ENCODE measurements around the gene KLRC2.
"Not testable (repeated sequence)": the region's sequence is repeated elsewhere in the genome, so short reads cannot be mapped to it uniquely, and the experiment has no call there.

The KLRC2 gene

GRCh38 chr12:10453156-10453555 is 17.3 kb upstream of the KLRC2 start, which contains the start of gene KLRC1:
TSS of gene KLRC1 (minus strand) at chr12:10453377. CDS start at chr12:10451156, 2,221 bp downstream.
- peak; percentile 15 for DNase-seq (ENCODE audit: low read depth)
- TF ChIP-seq, protein P1, sequence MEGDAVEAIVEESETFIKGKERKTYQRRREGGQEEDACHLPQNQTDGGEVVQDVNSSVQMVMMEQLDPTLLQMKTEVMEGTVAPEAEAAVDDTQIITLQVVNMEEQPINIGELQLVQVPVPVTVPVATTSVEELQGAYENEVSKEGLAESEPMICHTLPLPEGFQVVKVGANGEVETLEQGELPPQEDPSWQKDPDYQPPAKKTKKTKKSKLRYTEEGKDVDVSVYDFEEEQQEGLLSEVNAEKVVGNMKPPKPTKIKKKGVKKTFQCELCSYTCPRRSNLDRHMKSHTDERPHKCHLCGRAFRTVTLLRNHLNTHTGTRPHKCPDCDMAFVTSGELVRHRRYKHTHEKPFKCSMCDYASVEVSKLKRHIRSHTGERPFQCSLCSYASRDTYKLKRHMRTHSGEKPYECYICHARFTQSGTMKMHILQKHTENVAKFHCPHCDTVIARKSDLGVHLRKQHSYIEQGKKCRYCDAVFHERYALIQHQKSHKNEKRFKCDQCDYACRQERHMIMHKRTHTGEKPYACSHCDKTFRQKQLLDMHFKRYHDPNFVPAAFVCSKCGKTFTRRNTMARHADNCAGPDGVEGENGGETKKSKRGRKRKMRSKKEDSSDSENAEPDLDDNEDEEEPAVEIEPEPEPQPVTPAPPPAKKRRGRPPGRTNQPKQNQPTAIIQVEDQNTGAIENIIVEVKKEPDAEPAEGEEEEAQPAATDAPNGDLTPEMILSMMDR (IDR thresholded peaks at IDR 0.05; ENCODE audit: control insufficient read depth, extremely low read depth, insufficient read depth): no peak

DNA sequence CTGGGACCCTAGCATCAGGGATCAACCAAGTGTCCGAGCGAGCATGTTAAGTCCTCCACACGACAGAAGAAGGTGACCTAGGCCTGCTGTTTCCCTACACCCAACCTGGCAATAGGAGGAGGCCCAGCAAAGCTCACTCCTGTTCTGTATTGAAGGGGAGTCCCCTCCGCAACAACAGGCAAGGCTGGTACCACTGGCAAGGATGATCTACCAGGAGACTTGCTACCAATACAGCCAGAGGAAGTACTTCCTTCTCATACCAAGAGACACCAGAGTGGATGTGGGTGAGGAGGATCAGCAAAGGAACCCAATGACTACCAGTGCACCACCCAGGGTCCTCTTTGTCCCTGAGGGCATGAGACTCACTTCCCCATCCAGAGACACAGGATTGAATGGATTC is 12.4 kb upstream of the KLRC2 start:
- TF ChIP-seq, protein P1 (IDR thresholded peaks at IDR 0.05; ENCODE audit: control insufficient read depth, extremely low read depth, insufficient read depth): no peak

More at GRCh38 chr12:10453156-10453555, 17.3 kb upstream of the KLRC2 start, which contains the start of gene KLRC1:
- no peak within 1 kb of the TSS for H3K4me3 ChIP-seq (ENCODE audit: low read depth, low read length)

DNA sequence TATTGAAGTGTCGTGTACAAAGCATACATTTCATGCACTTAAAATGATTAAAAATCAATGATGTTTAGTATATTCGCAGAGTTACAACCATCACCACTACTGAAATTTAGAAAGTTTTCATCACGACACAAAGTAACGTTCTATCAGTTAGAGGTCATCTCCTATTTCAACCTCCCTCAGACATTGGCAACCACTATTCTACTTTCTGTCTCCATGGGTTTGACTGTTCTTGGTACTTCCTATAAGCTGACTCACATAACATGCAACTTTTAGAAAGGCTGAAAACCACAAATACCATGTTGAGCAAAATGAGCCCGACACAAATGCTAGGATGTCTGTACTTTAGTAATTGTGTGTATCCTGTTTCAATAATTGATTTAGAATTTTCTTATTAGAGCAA is 10.2 kb upstream of the KLRC2 start:
- not testable (repeated sequence) for H3K4me3 ChIP-seq (ENCODE audit: low read depth, low read length); DNase-seq (ENCODE audit: low read depth)

More for the DNA sequence above, 12.4 kb upstream of the KLRC2 start:
- DNase-seq (ENCODE audit: low read depth): no peak
- no peak overlapping the region for H3K4me3 ChIP-seq (ENCODE audit: low read depth, low read length)

GRCh38 chr12:10441144-10441543 is 5.3 kb upstream of the KLRC2 start:
- DNase-seq (ENCODE audit: low read depth); H3K4me3 ChIP-seq (ENCODE audit: low read depth, low read length): not testable (repeated sequence)

- H3K4me3 ChIP-seq (ENCODE audit: low read depth, low read length): not testable (repeated sequence)
- DNase-seq (ENCODE audit: low read depth): peak; percentile 17
Observed at GRCh38 chr12:10439608-10440274, 3.9 kb upstream of the KLRC2 start.

DNA sequence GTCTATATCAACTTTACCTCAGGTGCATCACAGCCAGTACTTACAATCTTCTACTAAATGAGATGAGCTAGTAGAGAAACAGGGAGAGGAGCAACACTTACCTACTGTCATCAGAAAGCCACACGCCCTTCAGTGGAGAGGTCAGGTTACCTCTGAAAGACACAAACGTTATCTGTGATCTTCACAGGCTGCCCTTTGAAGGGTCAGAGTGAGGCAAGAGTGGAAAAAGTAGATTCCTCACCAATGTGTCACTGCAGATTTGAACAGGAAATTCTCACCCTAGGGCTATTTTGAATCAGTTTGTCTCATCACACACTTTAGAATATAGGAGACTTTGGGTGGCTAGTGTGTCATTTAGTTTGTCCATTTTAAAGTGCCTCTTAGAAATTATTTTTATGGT is 1.8 kb upstream of the KLRC2 start:
- not testable (repeated sequence) for H3K4me3 ChIP-seq (ENCODE audit: low read depth, low read length); DNase-seq (ENCODE audit: low read depth)

GRCh38 chr12:10430623-10431022 is 5.2 kb downstream of the KLRC2 start:
- DNase-seq (ENCODE audit: low read depth); H3K4me3 ChIP-seq (ENCODE audit: low read depth, low read length): not testable (repeated sequence)

- not testable (repeated sequence) for DNase-seq (ENCODE audit: low read depth); H3K4me3 ChIP-seq (ENCODE audit: low read depth, low read length)
Observed at GRCh38 chr12:10425938-10426337, 9.9 kb downstream of the KLRC2 start.

DNA sequence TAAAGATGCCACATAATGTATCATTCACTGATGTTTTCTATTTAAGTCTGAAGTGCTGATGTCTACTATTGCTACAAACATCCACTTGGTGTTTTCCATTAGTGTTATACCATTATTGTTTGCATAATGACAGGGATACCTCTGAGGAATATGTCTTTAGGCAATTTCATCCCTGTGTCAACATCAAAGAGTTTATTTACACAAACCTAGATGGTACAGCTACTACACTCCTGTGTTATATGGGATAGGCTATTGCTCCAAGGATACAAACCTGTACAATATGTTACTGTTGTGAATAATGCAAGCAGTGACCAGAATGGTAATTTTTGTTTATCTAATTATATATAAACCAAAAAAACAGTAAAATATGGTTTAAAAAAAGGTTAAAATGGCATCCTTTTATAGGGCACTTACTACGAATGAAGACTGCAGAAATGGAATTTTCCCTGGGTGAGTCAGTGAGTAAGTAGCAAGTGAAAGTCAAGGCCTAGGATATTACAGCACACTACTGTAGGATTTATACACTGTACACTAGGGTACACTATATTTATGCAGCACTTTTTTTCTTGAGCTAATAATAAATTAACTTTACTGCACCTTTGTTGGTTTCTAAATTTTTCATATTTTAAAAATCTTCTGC is 11.4 kb downstream of the KLRC2 start:
- not testable (repeated sequence) for DNase-seq (ENCODE audit: low read depth); H3K4me3 ChIP-seq (ENCODE audit: low read depth, low read length)

DNA sequence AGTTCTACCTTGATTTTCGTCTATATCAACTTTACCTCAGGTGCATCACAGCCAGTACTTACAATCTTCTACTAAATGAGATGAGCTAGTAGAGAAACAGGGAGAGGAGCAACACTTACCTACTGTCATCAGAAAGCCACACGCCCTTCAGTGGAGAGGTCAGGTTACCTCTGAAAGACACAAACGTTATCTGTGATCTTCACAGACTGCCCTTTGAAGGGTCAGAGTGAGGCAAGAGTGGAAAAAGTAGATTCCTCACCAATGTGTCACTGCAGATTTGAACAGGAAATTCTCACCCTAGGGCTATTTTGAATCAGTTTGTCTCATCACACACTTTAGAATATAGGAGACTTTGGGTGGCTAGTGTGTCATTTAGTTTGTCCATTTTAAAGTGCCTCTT is 13.7 kb downstream of the KLRC2 start:
- not testable (repeated sequence) for DNase-seq (ENCODE audit: low read depth); H3K4me3 ChIP-seq (ENCODE audit: low read depth, low read length)

- H3K4me3 ChIP-seq (ENCODE audit: low read depth, low read length); DNase-seq (ENCODE audit: low read depth): not testable (repeated sequence)
Observed at GRCh38 chr12:10420334-10420733, 15.5 kb downstream of the KLRC2 start, which contains the start of gene KLRC3. TSS of gene KLRC3 (minus strand) at chr12:10420595. CDS start at chr12:10420550, 45 bp downstream.

GRCh38 chr12:10409392-10409791 is 26.4 kb downstream of the KLRC2 start, which contains the start of gene KLRC4:
TSS of gene KLRC4 (minus strand) at chr12:10409757. CDS start at chr12:10409575, 182 bp downstream.
- TF ChIP-seq, protein P1 (IDR thresholded peaks at IDR 0.05; ENCODE audit: control insufficient read depth, extremely low read depth, insufficient read depth): no peak
- peak; percentile 93 for DNase-seq (ENCODE audit: low read depth)
- no peak within 1 kb of the TSS for H3K4me3 ChIP-seq (ENCODE audit: low read depth, low read length)
